ENCODE data around the gene APMAP.

DNA sequence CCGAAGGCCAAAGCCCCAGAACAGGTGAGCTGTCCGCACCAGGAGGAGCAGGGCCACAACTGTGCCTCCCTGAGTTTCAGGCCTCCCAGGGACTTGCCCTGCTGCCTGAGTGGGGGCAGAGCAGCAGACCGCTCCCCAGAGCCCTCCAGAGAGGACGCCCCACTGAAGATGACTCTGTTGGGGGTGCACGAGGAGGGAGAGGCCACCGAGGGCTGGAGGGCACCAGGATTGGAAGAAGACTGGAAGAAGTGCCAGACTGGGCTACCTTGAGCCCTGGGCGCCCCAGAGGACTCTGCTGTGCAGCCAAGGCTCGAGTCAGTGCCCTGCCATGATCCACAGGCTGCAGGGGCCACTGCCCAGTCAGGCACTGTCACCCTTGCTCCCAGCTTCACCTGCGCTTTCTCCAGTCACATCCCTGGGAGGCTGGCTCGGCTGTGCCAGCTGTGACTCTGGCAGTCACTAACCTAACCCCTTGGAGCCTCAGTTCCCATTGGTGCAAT is 32.2 kb downstream of the APMAP start:
- TF ChIP-seq, protein P1, sequence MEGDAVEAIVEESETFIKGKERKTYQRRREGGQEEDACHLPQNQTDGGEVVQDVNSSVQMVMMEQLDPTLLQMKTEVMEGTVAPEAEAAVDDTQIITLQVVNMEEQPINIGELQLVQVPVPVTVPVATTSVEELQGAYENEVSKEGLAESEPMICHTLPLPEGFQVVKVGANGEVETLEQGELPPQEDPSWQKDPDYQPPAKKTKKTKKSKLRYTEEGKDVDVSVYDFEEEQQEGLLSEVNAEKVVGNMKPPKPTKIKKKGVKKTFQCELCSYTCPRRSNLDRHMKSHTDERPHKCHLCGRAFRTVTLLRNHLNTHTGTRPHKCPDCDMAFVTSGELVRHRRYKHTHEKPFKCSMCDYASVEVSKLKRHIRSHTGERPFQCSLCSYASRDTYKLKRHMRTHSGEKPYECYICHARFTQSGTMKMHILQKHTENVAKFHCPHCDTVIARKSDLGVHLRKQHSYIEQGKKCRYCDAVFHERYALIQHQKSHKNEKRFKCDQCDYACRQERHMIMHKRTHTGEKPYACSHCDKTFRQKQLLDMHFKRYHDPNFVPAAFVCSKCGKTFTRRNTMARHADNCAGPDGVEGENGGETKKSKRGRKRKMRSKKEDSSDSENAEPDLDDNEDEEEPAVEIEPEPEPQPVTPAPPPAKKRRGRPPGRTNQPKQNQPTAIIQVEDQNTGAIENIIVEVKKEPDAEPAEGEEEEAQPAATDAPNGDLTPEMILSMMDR (IDR thresholded peaks at IDR 0.05): no peak
- TF ChIP-seq RAD21 (IDR thresholded peaks at IDR 0.05; ENCODE audit: low read length) (no peak), ELF1 (IDR thresholded peaks at IDR 0.05) (no peak), GABPA (IDR thresholded peaks at IDR 0.05; ENCODE audit: low read depth) (no peak), MXI1 (IDR thresholded peaks at IDR 0.05; ENCODE audit: low read depth, low read length) (no peak), RFX5 (IDR thresholded peaks at IDR 0.05; ENCODE audit: low read length) (no peak), SIN3A (IDR thresholded peaks at IDR 0.05; ENCODE audit: borderline replicate concordance, low read depth, low read length) (no peak), CHD2 (IDR thresholded peaks at IDR 0.05; ENCODE audit: low read length, partially characterized antibody) (no peak), TAF1 (IDR thresholded peaks at IDR 0.05; ENCODE audit: borderline replicate concordance, low read depth, low read length) (no peak), RXRA (IDR thresholded peaks at IDR 0.05; ENCODE audit: borderline replicate concordance, low read depth) (no peak), YY1 (IDR thresholded peaks at IDR 0.05; ENCODE audit: low read depth) (no peak)
- TF ChIP-seq, protein P2, sequence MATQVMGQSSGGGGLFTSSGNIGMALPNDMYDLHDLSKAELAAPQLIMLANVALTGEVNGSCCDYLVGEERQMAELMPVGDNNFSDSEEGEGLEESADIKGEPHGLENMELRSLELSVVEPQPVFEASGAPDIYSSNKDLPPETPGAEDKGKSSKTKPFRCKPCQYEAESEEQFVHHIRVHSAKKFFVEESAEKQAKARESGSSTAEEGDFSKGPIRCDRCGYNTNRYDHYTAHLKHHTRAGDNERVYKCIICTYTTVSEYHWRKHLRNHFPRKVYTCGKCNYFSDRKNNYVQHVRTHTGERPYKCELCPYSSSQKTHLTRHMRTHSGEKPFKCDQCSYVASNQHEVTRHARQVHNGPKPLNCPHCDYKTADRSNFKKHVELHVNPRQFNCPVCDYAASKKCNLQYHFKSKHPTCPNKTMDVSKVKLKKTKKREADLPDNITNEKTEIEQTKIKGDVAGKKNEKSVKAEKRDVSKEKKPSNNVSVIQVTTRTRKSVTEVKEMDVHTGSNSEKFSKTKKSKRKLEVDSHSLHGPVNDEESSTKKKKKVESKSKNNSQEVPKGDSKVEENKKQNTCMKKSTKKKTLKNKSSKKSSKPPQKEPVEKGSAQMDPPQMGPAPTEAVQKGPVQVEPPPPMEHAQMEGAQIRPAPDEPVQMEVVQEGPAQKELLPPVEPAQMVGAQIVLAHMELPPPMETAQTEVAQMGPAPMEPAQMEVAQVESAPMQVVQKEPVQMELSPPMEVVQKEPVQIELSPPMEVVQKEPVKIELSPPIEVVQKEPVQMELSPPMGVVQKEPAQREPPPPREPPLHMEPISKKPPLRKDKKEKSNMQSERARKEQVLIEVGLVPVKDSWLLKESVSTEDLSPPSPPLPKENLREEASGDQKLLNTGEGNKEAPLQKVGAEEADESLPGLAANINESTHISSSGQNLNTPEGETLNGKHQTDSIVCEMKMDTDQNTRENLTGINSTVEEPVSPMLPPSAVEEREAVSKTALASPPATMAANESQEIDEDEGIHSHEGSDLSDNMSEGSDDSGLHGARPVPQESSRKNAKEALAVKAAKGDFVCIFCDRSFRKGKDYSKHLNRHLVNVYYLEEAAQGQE (IDR thresholded peaks at IDR 0.05; ENCODE audit: low read depth, low read length): no peak
- TF ChIP-seq, protein P3, sequence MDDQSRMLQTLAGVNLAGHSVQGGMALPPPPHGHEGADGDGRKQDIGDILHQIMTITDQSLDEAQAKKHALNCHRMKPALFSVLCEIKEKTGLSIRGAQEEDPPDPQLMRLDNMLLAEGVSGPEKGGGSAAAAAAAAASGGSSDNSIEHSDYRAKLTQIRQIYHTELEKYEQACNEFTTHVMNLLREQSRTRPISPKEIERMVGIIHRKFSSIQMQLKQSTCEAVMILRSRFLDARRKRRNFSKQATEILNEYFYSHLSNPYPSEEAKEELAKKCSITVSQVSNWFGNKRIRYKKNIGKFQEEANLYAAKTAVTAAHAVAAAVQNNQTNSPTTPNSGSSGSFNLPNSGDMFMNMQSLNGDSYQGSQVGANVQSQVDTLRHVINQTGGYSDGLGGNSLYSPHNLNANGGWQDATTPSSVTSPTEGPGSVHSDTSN (IDR thresholded peaks at IDR 0.05): no peak
